HG03439 (cell line): ENCODE data around the gene TMEM167B.

Source experiments
- ATAC-seq: cut with Tn5 transposase; IDR thresholded peaks from one replicate; pipeline ENCODE4 v1.9.1; 2021; ENCODE audit warnings: mild to moderate bottlenecking, moderate library complexity; ENCODE audit not compliant: unreplicated experiment

Gene TMEM167B

DNA sequence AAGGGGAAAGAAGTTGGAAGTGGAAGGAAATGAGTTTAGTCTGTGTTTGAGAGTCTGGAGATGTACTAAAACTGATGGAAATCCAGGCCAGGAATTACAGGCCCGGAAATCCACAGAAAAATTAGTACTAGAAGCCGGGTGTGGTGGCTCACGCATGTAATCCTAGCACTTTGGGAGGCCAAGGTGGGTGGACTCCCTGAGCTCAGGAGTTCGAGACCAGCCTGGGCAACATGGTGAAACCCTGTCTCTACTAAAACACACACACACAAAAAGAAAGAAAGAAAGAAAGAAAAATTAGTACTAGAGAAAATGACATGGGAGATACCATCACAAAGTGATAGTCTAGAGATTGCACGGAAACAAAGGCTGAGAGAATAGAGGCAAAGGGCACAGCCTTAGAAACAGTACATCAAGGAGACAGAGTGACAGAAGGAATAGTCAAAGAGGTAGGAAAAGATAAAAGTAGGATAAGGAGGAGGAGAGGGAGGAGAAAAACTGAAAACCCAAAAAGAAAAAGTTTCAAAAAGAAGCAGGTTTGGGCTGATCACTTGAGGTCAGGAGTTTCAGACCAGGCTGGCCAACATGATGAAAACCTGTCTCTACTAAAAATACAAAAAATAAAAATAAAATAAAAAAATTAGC, 10.0 kb upstream of the TMEM167B start:
- ATAC-seq = no peak

DNA sequence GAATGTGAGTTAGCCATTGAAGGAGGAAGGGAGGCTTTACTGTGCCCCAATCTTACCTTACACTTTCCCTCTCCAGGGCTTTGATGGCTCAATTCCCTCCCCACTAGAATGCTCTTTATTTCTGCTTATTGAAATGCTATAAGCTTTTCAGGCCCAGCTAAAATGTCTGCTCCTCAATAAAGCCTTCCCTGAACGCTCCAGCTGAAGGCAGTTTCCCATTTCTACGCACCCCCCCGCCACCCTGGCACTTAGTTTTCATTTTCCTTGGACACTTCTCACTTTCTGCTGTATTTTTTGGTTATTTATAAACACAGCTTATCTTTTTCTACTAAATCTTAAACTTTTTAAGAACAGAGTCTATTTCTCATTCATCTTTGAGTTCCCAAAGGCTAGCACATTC, 7.1 kb upstream of the TMEM167B start:
- no peak for ATAC-seq

DNA sequence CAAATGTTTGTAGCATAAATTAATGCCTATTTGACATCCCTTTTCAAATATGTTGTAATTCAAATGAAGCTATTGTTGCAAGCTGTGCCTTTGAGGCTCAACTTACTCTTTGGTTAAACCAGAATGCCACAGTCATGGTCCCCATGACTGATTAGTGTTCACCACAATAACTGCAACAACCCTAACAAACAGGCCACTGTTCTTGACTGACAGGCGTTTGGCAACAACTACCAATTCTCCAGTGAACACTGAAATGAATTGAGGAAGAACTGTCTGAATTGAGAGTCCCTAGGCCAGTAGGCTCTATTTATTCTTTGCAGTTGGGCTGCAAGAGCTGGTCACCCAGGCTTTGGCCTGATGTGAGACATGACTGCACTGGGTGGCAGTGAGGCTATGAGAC, 6.6 kb upstream of the TMEM167B start:
- ATAC-seq = no peak

DNA sequence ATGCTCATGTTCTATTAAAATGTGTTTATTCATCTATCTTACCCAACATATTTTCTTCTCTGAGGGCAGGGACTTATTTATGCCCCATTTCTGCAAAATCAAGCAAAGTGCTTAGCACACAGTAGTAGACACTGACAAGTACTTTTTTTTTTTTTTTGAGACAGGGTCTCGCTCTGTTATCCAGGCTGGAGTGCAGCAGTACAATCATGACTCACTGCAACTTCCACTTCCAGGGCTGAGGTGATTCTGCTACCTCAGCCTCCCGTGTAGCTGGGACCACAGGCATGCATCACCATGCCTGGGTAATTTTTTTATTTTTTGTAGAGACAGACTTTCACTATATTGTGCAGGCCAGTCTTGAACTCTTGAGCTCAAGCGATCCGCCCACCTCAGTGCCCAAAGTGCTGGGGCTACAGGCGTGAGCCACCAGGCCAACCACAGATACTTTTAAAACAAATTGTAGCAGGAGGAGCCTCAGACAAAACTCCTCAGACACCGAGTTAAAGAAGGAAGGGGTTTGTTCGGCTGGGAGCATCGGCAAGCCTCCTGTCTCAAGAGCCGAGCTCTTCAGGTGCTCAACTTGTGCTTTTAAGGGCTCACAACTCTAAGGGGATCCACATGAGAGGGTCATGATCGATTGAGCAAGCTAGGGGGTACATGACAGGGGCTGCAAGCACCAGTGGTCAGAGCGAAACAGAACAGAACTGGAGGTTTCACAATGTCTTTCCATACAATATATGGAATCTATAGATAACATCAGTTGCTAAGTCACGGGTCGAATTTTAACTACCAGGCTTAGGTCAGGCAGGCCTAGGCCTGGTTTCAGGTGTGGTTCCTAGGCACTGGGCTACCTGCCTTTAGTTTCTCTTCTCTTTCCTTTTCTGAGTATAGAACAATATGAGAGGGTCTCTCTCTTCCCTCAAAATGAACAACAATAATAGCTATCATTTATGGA, 5.7 kb upstream of the TMEM167B start:
- no peak for ATAC-seq

DNA sequence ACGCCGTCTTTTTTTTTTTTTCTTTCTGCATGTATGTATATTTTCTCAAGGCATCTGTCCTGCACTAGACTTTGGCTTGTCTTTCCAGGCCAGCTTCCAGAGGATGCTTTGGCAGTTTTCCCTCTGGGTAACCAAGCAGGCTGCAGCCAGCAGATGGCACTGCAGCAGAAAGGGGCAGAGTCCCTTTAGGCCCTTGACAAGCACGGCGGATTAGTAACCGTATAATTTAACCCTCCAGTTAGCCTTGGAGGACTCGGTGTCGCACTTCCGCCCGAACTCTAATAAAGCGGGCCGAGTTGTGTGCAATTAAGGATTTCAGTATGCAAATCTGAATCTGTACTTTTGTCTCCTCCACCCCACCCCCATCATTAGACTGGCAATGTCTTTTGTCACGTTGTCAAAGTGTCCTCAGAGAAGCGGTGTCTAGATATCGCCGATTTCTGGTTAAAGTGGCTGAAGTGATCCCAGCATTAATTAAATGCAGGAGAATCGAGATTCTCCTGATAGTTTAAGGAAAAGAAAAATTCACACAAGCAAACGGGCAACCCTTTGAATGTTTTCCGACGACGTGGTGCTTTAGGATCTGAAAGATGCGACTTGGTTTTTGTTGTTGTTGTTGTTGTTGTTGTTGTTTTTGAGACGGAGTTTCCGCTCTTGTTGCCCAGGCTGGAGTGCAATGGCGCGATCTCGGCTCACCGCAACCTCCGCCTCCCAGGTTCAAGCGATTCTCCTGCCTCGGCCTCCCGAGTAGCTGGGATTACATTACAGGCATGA, 1.1 kb upstream of the TMEM167B start:
- ATAC-seq = no peak

DNA sequence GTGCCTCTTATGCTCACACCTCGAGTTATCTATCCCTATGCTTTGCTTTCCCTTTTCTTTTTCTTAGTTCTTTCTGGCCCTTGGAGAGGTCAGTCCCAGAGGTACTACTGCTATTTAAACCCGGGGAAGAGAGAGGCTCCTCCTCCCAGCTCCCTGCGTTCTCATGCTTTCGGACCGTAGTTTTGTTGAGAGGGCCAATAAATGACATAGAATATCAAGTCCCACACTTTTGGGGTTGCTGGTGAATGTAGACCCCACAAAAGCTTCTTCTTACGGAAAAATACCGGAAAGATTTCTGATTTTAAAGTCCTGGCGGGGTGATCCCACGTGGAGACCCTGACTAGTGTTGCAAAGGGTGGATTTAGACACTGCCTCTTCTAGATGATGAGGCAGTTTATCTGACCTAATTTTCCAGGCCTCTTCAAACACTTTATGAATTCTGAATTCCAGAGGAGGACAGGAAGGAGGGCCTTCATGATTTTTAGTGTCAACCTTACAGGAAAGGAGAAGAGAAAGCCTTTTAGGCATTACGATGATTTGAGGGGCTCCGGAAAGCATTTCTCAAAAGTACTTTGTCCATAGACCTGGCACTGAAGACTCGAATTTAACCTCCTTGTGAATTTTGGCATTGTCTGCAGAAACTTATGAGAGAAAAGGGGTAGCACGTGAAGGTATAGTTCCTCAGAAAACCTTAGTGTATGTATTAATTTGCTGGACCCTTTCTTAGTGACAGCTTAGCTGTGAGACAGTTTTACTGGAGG, 694 bp downstream of the TMEM167B start:
- ATAC-seq = peak; percentile 41

DNA sequence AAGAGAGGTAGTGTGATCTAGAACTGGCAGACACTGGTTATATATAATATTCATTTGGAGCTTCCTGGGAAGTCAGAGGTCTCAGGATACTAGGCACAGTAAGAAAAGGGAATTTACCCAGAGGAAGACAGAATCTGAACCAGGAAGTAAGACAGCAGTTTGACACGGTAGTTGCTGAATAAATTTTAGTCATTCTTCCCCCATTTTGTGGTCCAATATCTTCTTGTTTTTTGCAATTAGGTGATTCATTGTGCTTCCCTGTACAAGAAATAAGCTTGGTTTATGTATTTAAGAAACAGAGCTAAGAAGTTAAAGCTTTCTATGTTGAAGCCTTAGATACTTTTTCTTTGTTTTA, 1.3 kb downstream of the TMEM167B start:
- ATAC-seq = no peak

DNA sequence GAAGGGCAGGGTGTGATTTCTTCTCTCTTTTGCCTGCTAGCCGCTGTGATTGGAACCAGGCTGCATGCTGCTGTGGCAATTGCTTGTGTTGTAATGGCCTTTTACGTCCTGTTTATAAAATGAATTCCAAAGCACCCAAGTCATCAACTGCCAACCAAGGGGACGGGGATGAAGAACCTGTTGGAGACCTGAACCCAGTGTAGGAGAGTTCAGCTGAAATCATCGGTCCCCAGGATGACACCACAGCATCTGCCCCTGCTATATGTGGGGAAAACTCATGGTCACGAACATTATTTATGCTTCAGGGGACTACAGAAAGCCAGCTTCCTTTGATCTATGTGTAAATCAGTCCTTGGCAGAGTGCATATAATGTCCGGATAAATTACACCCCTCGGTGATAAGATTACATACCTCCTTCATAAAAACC, 3.8 kb downstream of the TMEM167B start:
- no peak for ATAC-seq

DNA sequence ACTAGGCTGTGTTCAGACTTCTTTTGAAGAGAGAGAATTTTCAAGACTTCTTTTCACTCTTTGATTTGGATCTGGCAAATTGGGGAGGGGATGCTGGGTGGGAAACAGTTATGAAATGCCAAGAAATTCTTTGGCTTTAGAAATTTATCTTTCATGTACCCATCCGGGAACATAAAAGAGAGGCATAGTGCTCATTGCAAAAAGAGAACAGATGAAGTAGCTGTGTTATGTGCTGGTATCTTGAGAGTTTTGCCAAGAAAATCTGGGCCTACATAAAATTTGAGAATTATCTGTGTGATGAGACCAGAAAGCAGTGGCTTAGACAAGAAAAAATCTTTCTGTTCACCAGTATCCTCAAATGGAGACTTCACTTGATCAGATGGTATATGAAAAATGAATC, 4.3 kb downstream of the TMEM167B start:
- no peak for ATAC-seq

DNA sequence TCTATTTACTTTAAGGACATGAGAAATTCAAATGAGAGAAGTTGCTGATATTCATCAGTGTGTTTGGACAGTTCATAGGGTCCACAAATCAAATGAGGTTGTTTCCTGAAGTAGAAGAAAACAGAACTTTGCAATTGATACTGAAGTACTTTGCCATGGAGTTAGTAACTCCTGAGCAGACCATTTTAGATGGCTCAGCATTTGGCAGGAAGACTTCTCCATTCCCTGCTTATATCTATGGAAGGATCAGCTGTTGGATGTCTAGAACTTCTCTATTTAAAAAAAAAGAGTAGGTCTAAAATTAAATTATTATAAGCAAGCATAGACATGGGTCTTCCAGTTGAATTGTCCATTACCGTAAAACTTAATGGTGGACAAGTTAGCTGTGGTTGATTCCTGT, 5.1 kb downstream of the TMEM167B start:
- no peak for ATAC-seq

DNA sequence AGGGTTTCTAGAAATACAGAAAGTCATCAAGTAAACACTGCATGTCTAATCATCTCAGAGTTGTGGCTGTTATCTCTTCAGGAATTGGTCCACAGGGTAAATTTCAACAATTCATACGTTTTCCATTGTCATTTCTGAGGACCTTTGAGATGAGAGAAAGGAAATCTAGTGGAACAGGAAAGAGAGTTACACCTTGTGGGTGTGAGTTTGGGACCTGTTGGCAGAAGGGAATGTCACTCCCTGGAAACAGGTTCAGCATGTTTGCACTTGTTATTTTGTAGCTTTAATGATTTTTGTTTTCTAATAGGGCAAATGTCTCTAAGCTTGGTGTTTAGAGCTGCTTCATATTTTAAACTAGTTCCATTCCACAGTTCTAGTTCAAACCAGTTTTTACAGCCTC, 5.6 kb downstream of the TMEM167B start:
- ATAC-seq = no peak

DNA sequence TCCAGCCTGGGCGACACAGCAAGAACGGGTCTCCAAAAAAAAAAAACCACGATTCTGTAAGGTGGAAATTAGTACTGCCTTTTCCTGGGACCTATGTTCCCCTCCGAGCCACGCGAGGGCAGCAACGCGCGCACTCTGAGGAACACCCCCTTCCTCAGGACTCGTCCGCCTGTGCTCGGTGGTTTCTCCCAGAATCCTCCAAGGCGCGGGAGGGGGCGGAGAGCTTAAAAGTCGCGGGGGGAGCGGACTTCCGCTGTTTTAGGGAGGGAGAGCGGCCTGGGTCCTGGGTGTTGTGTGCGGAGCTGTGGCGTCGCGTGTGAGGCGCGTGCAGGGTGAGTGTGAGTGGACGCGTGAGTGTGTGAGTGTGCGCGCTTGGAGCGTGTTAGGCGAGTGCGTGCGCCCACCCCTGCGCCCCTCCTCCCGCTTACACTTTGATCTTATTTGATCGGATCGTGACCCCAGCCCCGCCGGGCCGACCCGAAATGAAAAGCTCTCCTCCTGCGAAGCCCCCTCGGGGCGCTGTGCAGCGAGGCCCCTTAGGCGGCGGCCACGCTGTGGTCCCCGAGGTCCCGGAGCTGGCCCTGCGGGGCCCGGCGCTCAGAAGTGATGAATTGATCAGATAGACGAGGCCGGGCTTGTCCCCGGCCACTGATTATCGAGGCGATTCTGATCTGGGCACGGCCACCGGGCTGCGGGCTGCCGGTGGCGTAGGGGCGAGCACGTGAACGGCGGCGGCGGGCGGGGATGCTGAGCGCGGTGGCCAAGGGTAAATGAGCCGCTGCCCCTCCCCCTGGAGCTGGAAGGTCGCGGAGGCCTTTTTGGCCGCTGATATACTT, 9.6 kb downstream of the TMEM167B start:
- peak; percentile 92 for ATAC-seq

DNA sequence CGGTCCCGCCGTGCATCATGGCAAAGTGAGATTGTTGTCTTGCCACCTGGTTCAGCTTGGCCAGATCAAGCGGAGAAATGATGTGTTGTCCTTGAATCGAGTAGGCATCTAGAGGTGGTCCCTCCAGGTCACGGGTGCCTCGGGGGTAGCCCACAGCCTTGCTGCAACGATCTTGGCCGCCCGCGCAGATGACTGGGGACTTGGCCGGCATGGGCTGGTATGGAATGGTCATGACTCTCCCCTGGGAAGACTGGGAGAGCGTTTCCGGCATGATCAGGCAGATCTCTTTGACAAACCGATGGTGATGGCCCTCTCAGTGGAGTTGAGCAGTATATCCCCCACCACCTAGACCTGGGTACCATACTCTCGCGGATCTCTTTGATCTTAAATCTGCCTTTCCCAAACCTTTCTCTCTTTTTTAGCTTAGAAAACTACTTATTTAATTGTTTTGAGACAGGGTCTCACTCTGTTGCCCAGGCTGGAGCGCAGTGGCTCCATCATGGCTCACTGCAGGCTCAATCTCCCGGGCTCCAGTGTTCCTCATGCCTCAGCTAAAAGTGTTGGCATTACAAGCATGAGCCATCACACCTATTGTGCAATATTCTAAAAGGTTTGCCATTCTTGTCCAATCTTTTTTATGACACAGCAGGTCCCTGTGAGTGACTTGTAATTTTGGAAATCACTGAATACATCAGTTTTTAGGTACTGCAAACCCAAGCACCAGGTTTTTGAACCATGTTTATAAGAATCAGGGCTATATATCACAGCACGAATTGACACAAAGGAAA, 14.0 kb downstream of the TMEM167B start:
- ATAC-seq = no peak

DNA sequence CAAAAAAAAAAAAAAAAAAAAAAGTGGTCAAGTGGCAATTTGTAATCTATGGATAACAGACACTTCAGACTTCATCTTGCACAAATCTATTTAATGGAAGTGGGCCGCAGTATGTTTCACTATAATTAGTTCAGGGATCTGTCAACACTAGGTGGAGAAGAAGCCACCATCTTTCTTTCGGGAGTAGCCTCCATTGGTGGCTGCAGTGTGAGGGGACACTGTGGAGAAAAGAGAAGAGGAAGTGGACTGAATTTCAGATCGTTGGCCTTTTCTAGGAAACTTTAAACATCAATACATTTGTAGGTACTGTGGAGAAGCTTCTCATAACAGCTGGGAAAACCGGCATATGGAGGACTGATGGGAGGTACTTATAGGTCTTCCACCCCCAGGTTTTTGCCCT, 15.3 kb downstream of the TMEM167B start:
- no peak for ATAC-seq

DNA sequence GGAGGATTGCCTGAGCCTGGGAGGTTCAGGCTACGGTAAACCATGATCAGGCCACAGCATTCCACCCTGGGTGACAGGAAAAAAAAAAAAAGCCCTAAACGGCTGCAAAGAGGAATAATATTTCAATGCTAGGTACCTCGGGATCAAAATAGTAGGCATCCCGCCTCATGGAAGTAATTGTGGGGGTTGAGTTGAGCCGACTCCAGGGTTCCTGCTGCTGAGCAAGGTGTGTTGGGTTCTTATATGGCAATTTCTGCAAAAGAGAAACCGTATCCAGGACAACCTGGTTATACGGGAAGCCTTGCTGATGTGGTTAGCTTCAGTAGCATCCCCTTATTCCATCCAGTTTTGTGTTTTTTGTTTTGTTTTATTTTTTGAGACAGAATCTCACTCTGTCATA, 17.2 kb downstream of the TMEM167B start:
- ATAC-seq = no peak

DNA sequence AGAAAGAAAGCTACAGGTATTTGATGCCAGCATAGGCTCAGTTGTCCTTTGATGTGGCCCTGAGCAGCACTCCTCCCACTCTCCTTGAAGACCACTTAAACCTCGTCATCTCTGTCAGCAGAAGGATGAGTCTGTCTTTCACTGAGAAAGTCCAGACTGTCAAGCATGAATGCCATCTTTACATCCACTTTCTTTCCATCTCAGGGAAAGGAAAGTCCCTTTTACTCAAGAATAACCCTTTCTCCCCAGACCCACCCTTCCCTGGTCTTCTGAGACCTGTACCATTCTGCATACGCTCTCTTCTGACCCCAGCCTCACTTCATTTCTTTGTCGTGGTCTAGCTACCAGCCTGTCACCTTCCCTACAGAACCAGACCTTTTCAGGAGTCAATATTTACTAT, 19.3 kb downstream of the TMEM167B start:
- ATAC-seq = no peak

DNA sequence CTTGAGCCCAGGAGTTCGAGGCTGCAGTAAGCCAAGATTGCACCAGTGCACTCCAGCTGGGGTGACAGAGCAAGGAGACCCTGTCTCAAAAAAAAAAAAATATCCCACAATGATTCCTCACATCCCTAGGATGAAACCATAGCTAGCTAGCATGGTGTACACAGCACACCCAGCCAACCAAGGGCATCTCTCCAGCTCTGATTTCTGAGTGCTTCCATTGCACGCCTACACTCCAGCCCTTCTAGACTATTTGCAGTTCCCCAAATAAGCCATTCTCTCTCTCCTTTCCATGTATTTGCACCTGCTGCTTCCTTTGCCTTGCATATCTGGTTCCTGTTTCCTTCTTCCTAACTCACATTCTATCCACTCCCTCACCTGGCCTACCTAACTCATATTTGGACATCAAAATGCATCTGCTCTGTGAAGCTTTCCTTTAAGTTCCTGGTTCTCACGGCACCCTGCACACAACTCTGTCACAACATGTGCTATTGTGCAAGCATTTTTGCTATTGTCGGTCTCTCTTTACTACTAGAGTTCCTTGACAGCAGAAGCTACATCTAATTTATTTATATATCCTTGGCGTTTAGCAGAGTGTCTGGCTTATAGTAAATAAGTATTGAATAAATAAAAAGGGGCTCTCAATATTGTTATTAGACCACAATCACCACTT, 21.0 kb downstream of the TMEM167B start:
- no peak for ATAC-seq

DNA sequence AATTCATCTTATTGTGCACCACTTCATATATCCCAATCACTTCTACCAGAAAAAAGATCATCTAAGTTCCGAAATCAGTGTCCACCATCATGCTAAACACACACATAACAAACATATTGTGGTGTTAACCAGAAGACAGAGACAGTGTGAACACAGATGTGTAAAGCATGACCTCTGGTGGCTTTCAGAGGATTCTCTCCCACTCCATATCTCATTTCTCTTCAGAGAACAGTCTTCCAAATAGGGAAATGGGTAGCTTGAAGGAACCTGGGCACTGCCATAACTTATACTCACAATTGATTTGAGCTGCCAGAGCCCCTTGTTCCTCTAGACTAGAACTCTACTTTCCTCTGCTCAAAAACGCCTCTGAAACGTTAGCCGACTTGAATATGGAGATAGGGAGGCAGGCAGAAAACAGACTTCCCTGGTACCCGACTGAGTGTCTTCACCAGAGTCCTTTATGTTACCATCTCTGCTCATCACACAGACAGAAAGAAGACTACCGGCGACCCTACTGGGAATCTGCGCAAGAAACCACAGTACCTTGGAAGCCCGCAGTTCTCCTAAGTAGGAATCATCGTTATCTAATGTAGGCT, 21.6 kb downstream of the TMEM167B start:
- ATAC-seq = no peak
